Activated T-helper 2 cell treated with anti-CD3 and anti-CD28 coated beads, Interferon-gamma antibody, Interleukin-2, Interleukin-4, amounts not matched to agents 10 μg/mL and 5 μg/mL and 100 μg/mL, durations not matched to agents 14 hours and 24 hours and 36 hours (primary cell): ENCODE results near the gene NARS2. TPM values are rescaled to one million over a fixed set of nuclear protein-coding genes. Genes with fewer than 3 reads are reported as not detected.
"Not testable (repeated sequence)": the region's sequence is repeated elsewhere in the genome, so short reads cannot be mapped to it uniquely, and the experiment has no call there.

Source experiments
- DNase-seq: peaks from one replicate; pipeline ENCODE4 v3.0.0; 2021; ENCODE audit warnings: low spot score
- H3K27ac Mint-ChIP-seq: one replicate; pipeline ENCODE4 v1.8.0; 2021; ENCODE audit warnings: mixed read lengths
- H3K27me3 Mint-ChIP-seq: one replicate; pipeline ENCODE4 v1.8.0; 2021; ENCODE audit warnings: low read depth, mixed read lengths
- H3K36me3 Mint-ChIP-seq: one replicate; pipeline ENCODE4 v1.8.0; 2021; ENCODE audit warnings: low read depth, mixed read lengths
- H3K4me1 Mint-ChIP-seq: one replicate; pipeline ENCODE4 v1.8.0; 2021; ENCODE audit warnings: low read depth, mixed read lengths
- H3K4me3 Mint-ChIP-seq: one replicate; pipeline ENCODE4 v1.8.0; 2021; ENCODE audit warnings: low read depth, mild to moderate bottlenecking, moderate library complexity, mixed read lengths
- H3K9me3 Mint-ChIP-seq: one replicate; pipeline ENCODE4 v1.8.0; 2021; ENCODE audit warnings: mixed read lengths
- intact Hi-C: fragments of 100-400 bp; cut with micrococcal nuclease; formaldehyde crosslinking; loops from one replicate; pipeline ENCODE4 v1.15.1; 2023
- total RNA-seq: library from RNA; stranded (reverse); gene quantifications from 2 replicates; pipeline ENCODE4 v1.2.3, GENCODE V29; 2022

Gene NARS2
- total RNA-seq, 1 donor from 2014 or later = 34.1 TPM

DNA sequence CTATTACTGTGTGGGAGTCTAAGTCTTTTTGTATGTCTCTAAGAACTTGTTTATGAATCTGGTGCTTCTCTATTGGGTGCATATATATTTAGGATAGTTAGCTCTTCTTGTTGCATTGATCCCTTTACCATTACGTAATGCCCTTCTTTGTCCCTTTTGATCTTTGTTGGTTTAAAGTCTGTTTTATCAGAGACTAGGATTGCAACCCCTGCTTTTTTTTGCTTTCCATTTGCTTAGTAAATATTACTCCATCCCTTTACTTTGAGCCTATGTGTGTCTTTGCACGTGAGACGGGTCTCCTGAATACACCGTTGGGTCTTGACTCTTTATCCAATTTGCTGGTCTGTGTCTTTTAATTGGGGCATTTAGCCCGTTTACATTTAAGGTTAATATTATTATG, 26.4 kb upstream of the NARS2 start:
- H3K27ac Mint-ChIP-seq, H3K4me3 Mint-ChIP-seq, intact Hi-C loops, H3K4me1 Mint-ChIP-seq, DNase-seq, H3K9me3 Mint-ChIP-seq, H3K36me3 Mint-ChIP-seq: not testable (repeated sequence)
- H3K27me3 Mint-ChIP-seq = peaks cover 29% of the 10 kb centered on the region

DNA sequence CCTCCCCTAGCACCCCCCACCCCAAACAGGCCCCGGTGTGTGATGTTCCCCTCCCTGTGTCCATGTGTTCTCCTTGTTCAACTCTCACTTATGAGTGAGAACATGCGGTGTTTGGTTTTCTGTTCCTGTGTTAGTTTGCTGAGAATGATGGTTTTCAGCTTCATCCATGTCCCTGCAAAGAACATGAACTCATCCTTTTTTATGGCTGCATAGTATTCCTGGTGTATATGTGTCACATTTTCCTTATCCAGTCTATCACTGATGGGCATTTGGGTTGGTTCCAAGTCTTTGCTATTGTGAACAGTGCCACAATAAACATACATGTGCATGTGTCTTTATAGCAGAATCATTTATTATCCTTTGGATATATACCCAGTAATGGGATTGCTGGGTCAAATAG, 22.9 kb upstream of the NARS2 start:
- H3K27ac Mint-ChIP-seq, H3K9me3 Mint-ChIP-seq, H3K4me3 Mint-ChIP-seq, intact Hi-C loops, DNase-seq, H3K36me3 Mint-ChIP-seq, H3K4me1 Mint-ChIP-seq: not testable (repeated sequence)
- H3K27me3 Mint-ChIP-seq = peaks cover 45% of the 10 kb centered on the region

GRCh38 chr11:78595436-78596130, 20.9 kb upstream of the NARS2 start:
- DNase-seq = no peak
- H3K9me3 Mint-ChIP-seq = no peaks in the 10 kb centered on the region
- peaks cover 40% of the 10 kb centered on the region for H3K27me3 Mint-ChIP-seq
- H3K4me3 Mint-ChIP-seq = no peak overlapping the region
- intact Hi-C loops = no loop called here
- H3K4me1 Mint-ChIP-seq = no peaks in the 10 kb centered on the region
- H3K36me3 Mint-ChIP-seq = no peaks in the 10 kb centered on the region
- H3K27ac Mint-ChIP-seq = no peak overlapping the region

- no peak overlapping the region for H3K27ac Mint-ChIP-seq
- no peak for DNase-seq
- H3K4me3 Mint-ChIP-seq = no peak overlapping the region
- no peaks in the 10 kb centered on the region for H3K9me3 Mint-ChIP-seq
- no peaks in the 10 kb centered on the region for H3K36me3 Mint-ChIP-seq
- intact Hi-C loops = no loop called here
- H3K27me3 Mint-ChIP-seq = peaks cover 39% of the 10 kb centered on the region
- no peaks in the 10 kb centered on the region for H3K4me1 Mint-ChIP-seq
Measured at GRCh38 chr11:78594814-78595213, 20.1 kb upstream of the NARS2 start.

GRCh38 chr11:78588517-78588916, 13.9 kb upstream of the NARS2 start:
- H3K4me1 Mint-ChIP-seq = no peaks in the 10 kb centered on the region
- H3K9me3 Mint-ChIP-seq = peaks cover 13% of the 10 kb centered on the region
- no peak overlapping the region for H3K4me3 Mint-ChIP-seq
- H3K27ac Mint-ChIP-seq = no peak overlapping the region
- DNase-seq = no peak
- peaks cover 36% of the 10 kb centered on the region for H3K27me3 Mint-ChIP-seq
- intact Hi-C loops = no loop called here
- peaks cover 7% of the 10 kb centered on the region for H3K36me3 Mint-ChIP-seq

DNA sequence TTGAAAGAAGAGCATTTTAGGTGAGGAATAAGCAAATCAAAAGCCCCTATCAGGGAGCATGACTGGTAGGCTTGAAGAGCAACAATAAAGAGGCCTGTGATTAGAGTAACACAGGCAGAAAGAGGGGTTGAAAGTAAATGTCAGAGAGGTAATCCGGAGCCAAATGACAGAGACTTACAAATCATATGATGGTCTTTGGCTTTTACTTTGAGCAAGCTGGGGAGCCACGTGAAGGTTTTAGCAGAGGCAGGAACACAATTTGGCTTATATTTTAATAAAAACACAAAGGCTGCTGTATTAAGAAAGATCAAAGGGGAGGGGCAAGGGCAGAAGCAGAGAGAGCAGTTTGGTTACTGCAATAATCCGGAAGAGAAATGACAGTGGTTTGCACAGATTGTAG, 12.8 kb upstream of the NARS2 start:
- intact Hi-C loops = no loop called here
- H3K27ac Mint-ChIP-seq = no peak overlapping the region
- peaks cover 22% of the 10 kb centered on the region for H3K9me3 Mint-ChIP-seq
- H3K4me3 Mint-ChIP-seq = no peak overlapping the region
- DNase-seq = no peak
- peaks cover 36% of the 10 kb centered on the region for H3K27me3 Mint-ChIP-seq
- peaks cover 8% of the 10 kb centered on the region for H3K36me3 Mint-ChIP-seq
- H3K4me1 Mint-ChIP-seq = no peaks in the 10 kb centered on the region

- H3K27ac Mint-ChIP-seq = no peak overlapping the region
- H3K9me3 Mint-ChIP-seq = peaks cover 27% of the 10 kb centered on the region
- H3K4me1 Mint-ChIP-seq = no peaks in the 10 kb centered on the region
- intact Hi-C loops = no loop called here
- peaks cover 8% of the 10 kb centered on the region for H3K36me3 Mint-ChIP-seq
- no peak for DNase-seq
- H3K4me3 Mint-ChIP-seq = no peak overlapping the region
- peaks cover 36% of the 10 kb centered on the region for H3K27me3 Mint-ChIP-seq
Measured at GRCh38 chr11:78586452-78587046, 11.9 kb upstream of the NARS2 start.

DNA sequence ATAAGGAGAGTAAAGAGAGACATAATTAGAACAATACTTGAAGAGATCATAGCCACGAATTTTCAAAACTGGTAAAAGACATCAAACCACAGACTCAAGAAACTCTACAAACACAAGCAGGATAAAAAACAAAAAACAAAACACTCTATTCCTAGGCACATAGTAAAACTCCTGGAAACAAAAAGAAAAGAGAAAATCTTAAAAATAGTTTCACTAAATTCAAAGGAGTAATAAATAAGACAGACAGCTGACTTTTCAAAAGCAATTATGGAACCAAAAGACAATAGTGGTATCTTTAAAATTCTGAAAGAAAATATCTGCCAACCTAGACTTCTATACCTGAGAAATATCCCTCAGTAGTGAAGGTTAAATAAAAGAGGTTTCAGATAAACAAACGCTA, 9.2 kb upstream of the NARS2 start:
- Mint-ChIP-seq H3K9me3 (peaks cover 28% of the 10 kb centered on the region), H3K4me3 (no peak overlapping the region), H3K27ac (no peak overlapping the region), H3K27me3 (peaks cover 19% of the 10 kb centered on the region), H3K4me1 (no peaks in the 10 kb centered on the region), H3K36me3 (peaks cover 8% of the 10 kb centered on the region)
- intact Hi-C loops = no loop called here
- no peak for DNase-seq

DNA sequence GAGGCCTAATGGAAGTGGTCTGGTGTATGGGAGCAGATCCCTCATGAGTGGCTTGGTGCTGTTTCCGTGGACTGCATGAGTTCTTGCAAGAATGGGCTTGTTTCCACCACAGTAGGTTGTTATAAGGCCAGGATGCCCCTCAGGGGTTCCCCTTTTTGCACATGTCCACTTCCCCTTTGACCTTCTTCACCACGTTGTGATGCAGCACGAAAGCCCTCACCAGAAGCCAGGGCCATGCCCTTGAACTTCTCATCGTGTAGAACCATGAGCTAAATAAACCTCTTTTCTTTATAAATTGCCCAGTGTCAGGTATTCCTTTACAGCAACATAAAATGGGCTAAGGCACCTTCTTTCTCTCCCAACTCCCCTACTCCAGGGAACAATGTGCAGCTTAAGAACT, 2.8 kb upstream of the NARS2 start:
- H3K4me3 Mint-ChIP-seq = no peak overlapping the region
- DNase-seq = no peak
- peaks cover 5% of the 10 kb centered on the region for H3K36me3 Mint-ChIP-seq
- no peak overlapping the region for H3K27ac Mint-ChIP-seq
- intact Hi-C loops = no loop called here
- peaks cover 8% of the 10 kb centered on the region for H3K27me3 Mint-ChIP-seq
- H3K4me1 Mint-ChIP-seq = peaks cover 16% of the 10 kb centered on the region
- H3K9me3 Mint-ChIP-seq = peaks cover 7% of the 10 kb centered on the region

- peaks cover 5% of the 10 kb centered on the region for H3K27me3 Mint-ChIP-seq
- peaks cover 23% of the 10 kb centered on the region for H3K4me1 Mint-ChIP-seq
- H3K4me3 Mint-ChIP-seq = no peak overlapping the region
- H3K9me3 Mint-ChIP-seq = peaks cover 2% of the 10 kb centered on the region
- H3K27ac Mint-ChIP-seq = no peak overlapping the region
- no peak for DNase-seq
- peaks cover 12% of the 10 kb centered on the region for H3K36me3 Mint-ChIP-seq
- intact Hi-C loops = no loop called here
Measured at GRCh38 chr11:78576549-78577097, 2.0 kb upstream of the NARS2 start.

DNA sequence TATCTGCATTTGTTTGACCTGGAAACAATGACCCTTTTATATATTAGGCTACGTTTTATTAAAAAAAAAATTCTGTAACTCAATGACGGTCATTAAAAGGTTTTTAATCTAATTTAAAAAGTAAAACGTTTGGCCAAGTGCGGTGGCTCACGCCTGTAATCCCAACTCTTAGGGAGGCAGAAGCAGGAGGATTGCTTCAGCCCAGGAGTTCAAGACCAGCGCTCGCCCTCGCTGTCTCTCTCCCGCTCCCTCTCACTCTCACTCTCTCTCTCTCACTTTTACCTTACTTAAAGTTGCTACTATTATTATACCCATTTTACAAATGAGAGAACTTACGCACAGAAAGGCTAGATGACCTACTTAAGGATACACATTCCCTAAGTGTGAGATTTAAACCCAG, 814 bp upstream of the NARS2 start:
- no peak for DNase-seq
- Mint-ChIP-seq H3K4me3 (peak overlapping the region; percentile 93), H3K27ac (peak overlapping the region; percentile 58), H3K36me3 (peaks cover 24% of the 10 kb centered on the region), H3K27me3 (peaks cover 3% of the 10 kb centered on the region), H3K4me1 (peaks cover 30% of the 10 kb centered on the region), H3K9me3 (no peaks in the 10 kb centered on the region)
- intact Hi-C loops = loop anchor here (2.0 kb wide), 3 partner anchors 67 to 581 kb away; partner anchors contain the start of gene INTS4

- no peaks in the 10 kb centered on the region for H3K9me3 Mint-ChIP-seq
- H3K27ac Mint-ChIP-seq = peak overlapping the region; percentile 93
- H3K27me3 Mint-ChIP-seq = peaks cover 3% of the 10 kb centered on the region
- intact Hi-C loops = loop anchor here (2.0 to 5.0 kb wide), 4 partner anchors 69 to 751 kb away; partner anchors contain the start of genes AAMDC, INTS4 and RSF1
- DNase-seq = no peak
- H3K4me1 Mint-ChIP-seq = peaks cover 31% of the 10 kb centered on the region
- peak overlapping the region; percentile 93 for H3K4me3 Mint-ChIP-seq
- H3K36me3 Mint-ChIP-seq = peaks cover 34% of the 10 kb centered on the region
Measured at GRCh38 chr11:78573681-78574080, 983 bp downstream of the NARS2 start.

- intact Hi-C loops = loop anchor here (5.0 kb wide), 1 partner anchor 751 kb away; the partner anchor contains the start of genes AAMDC and RSF1
- no peaks in the 10 kb centered on the region for H3K9me3 Mint-ChIP-seq
- peaks cover 3% of the 10 kb centered on the region for H3K27me3 Mint-ChIP-seq
- DNase-seq = no peak
- peaks cover 31% of the 10 kb centered on the region for H3K4me1 Mint-ChIP-seq
- peak overlapping the region; percentile 93 for H3K27ac Mint-ChIP-seq
- peaks cover 38% of the 10 kb centered on the region for H3K36me3 Mint-ChIP-seq
- H3K4me3 Mint-ChIP-seq = peak overlapping the region; percentile 93
Measured at GRCh38 chr11:78573271-78573670, 1.4 kb downstream of the NARS2 start.
